Left cardiac atrium (tissue), 4 donors: ENCODE data around the gene RAD51B. TPM values are rescaled to one million over a fixed set of nuclear protein-coding genes. Genes with fewer than 3 reads are reported as not detected.

Experiments used
- ATAC-seq, 2 donors: fragments of 200-7000 bp; cut with Tn5 transposase; one replicate each; pipeline ENCODE4 v1.9.1; 2020; ENCODE audit warnings: mild to moderate bottlenecking in 2 of 2, moderate library complexity in 2 of 2
- DNase-seq: peaks from one replicate; pipeline ENCODE4 v3.0.0-alpha.2; 2020
- intact Hi-C, 2 donors: fragments of 100-400 bp; cut with DNase I; formaldehyde crosslinking; loops; one replicate each; pipeline versions ENCODE4 v1.14.1 to v1.15.1; 2022 to 2023
- total RNA-seq, 2 donors: library from RNA; stranded (reverse); fragmentation: NEBNext Ultra II Directional; extraction: Animal tissue kit (Norgen Biotek cat#: 25700); gene quantifications; one replicate each; pipeline ENCODE4 v1.2.1, GENCODE V29; 2021
- donor health status: DM: no; HTN: yes; CAD: no.
- donor health status: DM: no; HTN: yes; CAD: no; lungs with severe emphysema.
- donor health status: DM: yes; HTN: yes; CAD: no.
- donor health status: Dilated cardiomyopathy.

Gene RAD51B
- total RNA-seq, 2 donors from 2014 or later = 4.4 to 6.6 TPM

- DNase-seq (no peak), ATAC-seq (no peak)
- intact Hi-C loops = no loop called here
Measured at GRCh38 chr14:68513838-68514607, 694.4 kb downstream of the RAD51B start.

GRCh38 chr14:68514608-68515194 lies 695.1 kb downstream of the RAD51B start:
- DNase-seq (no peak), ATAC-seq (no peak)
- intact Hi-C loops = no loop called here

- ATAC-seq = no peak
- DNase-seq = no peak
- intact Hi-C loops = no loop called here
Measured at GRCh38 chr14:68516342-68516741, 696.8 kb downstream of the RAD51B start.

- ATAC-seq (no peak), DNase-seq (no peak)
- intact Hi-C loops = no loop called here
Measured at GRCh38 chr14:68518166-68518565, 698.6 kb downstream of the RAD51B start.

GRCh38 chr14:68518761-68519670 lies 699.4 kb downstream of the RAD51B start:
- DNase-seq (no peak), ATAC-seq (peak in 1 of 2 donors; percentile 32)
- intact Hi-C loops = no loop called here

GRCh38 chr14:68519671-68520187 lies 700.1 kb downstream of the RAD51B start:
- intact Hi-C loops = no loop called here

GRCh38 chr14:68520637-68521556 lies 701.3 kb downstream of the RAD51B start:
- intact Hi-C loops = no loop called here
- no peak for DNase-seq
- peak in 1 of 2 donors; percentile 39 for ATAC-seq

More at GRCh38 chr14:68519671-68520187, 700.1 kb downstream of the RAD51B start:
- ATAC-seq (peak in 1 of 2 donors; percentile 17), DNase-seq (no peak)

GRCh38 chr14:68521557-68521901 lies 702.0 kb downstream of the RAD51B start:
- no peak for DNase-seq
- intact Hi-C loops = no loop called here
- ATAC-seq = no peak

- peak in 1 of 2 donors; percentile 8 for ATAC-seq
- intact Hi-C loops = no loop called here
- DNase-seq = no peak
Measured at GRCh38 chr14:68521961-68522509, 702.5 kb downstream of the RAD51B start.

GRCh38 chr14:68522510-68523325 lies 703.1 kb downstream of the RAD51B start:
- no peak for DNase-seq
- intact Hi-C loops = no loop called here
- ATAC-seq = peak; percentile 14 to 35

- intact Hi-C loops = no loop called here
- DNase-seq (no peak), ATAC-seq (no peak)
Measured at GRCh38 chr14:68523326-68523610, 703.7 kb downstream of the RAD51B start.

- intact Hi-C loops = no loop called here
- no peak for DNase-seq
- ATAC-seq = peak; percentile 34 to 35
Measured at GRCh38 chr14:68523989-68524725, 704.6 kb downstream of the RAD51B start.

- DNase-seq = no peak
- intact Hi-C loops = no loop called here
Measured at GRCh38 chr14:68525516-68525915, 705.9 kb downstream of the RAD51B start.

GRCh38 chr14:68526512-68527091 lies 707.0 kb downstream of the RAD51B start:
- intact Hi-C loops = no loop called here
- ATAC-seq = peak; percentile 28 to 82
- peak; percentile 73 for DNase-seq

More at GRCh38 chr14:68525516-68525915, 705.9 kb downstream of the RAD51B start:
- ATAC-seq = no peak

- DNase-seq (no peak), ATAC-seq (peak in 1 of 2 donors; percentile 41)
- intact Hi-C loops = no loop called here
Measured at GRCh38 chr14:68527329-68527851, 707.8 kb downstream of the RAD51B start.

GRCh38 chr14:68528040-68528687 lies 708.6 kb downstream of the RAD51B start:
- ATAC-seq = no peak
- intact Hi-C loops = no loop called here
- DNase-seq = no peak
